Germinal center (tissue), 1 donor: ENCODE data around the gene DSCAML1.
"Not testable (repeated sequence)": the region's sequence is repeated elsewhere in the genome, so short reads cannot be mapped to it uniquely, and the experiment has no call there.

Source experiments
- DNase-seq: peaks from one replicate; pipeline ENCODE4 v3.0.0; 2012; ENCODE audit warnings: mixed read lengths, low spot score

The DSCAML1 gene

DNA sequence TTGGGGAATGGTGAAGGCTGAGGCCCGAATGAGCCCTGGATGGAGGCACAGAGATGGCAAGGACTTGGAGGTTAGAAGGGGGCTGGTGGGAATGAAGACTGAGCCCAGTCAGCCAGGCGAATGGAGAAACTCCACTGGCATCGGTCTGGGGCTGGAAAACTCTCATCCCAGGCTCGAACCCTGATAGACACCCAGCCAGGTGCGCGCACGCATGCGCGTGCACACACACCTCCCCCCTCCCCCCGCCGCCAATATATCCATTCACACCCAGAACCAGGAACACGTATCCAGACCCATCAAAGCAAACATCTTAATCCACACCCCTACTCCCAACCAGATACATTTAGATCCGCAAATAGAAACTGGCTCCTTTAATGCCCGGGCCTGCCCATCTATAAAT, 330.1 kb downstream of the DSCAML1 start:
- no peak for DNase-seq

DNA sequence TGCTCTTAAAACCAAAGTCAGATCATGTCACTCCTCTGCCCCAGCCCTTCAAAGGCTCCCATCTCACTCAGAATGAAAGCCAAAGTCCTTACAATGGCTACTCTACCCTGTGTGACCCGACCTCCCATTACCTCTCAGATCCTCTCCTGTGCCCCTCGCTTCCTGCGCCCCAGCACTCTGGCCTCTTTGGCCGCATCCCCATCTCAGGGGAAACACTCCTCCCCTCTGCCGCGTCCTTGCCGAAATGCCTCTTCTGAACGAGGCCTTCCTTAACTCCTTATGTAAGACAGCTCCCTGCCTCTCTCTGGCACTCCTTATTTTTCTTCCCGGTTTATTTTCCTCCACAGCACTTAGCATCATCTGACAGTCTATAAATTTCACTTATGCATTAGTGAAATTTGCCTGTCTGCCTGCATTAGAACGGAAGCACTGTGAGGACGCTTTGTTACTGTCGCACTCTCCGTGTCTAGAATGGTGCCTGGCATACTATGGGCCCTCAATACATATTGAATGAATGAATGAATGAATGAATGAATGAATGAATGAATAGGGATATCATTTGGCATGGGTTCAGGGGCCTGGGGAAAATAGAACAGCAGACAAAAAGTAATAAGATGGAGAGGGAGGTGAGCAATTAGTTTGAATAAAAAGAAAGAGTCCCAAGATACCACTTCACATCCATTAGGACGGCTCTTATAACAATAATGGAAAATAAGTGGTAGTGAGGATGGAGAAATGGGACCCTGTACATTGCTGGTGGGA, 331.6 kb downstream of the DSCAML1 start:
- no peak for DNase-seq

DNA sequence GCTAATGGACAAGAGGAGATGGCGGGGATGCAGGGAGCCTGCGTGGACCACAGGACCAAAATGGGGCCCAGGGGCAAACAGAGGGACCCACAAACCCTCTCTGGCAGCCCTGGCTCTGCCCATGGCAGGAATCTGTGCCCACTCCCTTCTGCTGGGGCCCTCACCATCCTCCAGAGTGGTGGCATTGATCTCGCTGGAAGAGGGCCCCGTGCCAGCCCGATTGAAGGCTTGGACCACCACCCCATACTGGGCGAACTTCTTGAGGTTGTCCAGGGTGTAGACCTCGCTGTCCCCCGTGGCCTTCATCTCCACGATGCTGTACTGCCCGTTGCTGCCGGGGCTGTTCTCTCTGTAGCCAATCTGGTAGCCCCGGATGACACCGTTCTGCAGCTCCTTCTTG, 332.2 kb downstream of the DSCAML1 start:
- no peak for DNase-seq

DNA sequence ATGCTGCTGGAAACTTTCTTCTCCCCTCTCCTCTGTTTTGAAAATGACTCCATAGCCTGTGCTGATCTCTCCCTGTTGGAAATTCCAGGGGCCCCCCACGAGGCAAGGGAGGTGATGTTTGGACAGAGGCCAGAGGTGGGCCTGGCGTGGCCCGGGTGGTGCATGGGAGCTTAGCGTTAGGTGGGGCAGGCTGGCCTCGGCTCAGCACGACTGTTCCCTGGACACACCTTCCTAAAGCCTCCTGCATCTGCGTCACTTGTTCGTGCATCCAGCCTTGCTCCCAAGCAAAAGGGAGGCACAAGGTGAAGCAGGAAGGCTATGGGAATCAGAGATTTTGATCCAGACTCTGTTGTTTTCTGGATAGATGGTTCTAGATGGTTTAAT, 334.2 kb downstream of the DSCAML1 start:
- no peak for DNase-seq

DNA sequence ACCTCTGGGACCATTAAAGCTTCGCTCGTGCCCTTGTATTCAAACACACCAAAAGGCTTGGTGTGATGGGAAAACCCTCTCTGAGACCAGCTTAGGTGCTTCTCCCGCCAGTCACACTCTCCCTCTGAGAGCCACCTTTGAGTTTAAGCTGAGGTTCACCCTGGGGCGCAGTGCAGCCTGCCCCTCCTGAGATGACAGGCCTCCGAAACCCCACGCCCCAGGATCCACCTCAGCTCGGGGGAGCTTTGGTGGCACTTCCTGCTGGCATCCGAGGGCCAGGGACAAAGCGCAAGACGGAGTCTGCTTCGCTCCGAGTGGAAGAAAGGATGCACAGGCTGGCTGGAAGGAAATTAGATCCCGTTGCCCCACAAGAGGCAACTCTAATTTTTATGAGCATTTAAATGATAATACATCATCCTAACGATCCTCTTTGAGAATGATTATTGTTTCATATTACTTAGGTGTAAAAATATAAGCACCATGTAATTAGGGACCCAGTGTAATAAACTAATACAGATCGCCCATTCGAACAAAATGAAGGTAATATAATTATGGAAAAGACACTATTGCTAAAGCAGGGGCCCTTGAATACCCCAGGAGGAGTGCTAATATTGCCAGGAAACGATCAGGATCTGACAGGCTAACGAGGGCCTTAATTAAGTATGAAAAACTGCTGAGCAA, 334.7 kb downstream of the DSCAML1 start:
- no peak for DNase-seq

DNA sequence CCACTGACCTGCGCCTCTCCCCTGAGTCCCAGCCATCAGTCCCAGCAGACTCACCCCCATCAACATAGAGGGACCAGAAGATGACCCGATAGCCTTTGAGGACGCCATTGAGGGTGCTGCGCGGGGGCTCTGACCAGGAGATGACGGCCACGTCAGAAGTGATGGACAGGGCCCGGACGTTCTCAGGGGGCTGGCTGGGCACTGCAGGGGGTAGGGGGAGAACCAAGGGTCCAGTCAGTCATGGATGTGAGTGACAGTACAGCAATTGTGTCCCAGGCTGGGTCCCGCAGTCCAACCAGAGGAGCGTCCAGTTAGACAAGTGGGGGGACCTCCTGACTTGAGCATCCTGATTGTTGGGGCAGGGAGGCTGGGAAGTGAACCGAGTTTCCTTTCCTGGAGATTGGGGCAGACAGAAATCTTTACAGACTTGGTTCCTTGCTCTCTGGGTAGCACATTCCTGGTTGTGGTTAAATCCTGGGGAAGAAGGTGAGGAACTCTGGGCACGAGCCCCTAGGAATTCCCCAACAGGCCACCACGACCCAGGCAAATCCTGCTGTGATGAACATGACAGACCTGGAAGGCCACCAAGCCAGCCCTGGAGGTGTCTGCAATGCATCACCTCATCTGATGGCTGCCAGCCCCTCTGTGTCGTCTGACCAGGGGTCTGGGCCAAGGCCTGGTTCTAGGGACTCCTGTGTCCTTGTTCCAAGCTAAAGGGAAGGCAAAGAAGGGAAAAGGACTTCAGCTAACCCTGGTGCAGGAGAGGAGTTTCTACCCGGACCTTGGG, 335.4 kb downstream of the DSCAML1 start:
- no peak for DNase-seq

DNA sequence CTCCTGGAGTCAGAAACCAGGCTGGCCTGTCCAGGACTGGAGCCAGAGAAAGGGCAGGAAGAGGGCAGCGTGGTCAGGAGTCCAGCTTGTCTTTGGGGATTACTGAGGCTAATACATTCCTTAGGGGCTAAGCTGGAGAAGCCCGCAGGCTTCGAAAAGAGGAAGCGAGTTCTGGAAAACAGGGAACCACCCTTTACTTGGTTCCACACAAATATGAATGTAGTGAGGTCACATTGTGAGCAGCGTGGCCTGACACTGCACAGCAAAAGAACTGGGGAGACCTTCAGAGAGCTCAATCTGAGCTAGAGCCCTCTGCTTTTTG, 337.1 kb downstream of the DSCAML1 start:
- DNase-seq, result no peak

DNA sequence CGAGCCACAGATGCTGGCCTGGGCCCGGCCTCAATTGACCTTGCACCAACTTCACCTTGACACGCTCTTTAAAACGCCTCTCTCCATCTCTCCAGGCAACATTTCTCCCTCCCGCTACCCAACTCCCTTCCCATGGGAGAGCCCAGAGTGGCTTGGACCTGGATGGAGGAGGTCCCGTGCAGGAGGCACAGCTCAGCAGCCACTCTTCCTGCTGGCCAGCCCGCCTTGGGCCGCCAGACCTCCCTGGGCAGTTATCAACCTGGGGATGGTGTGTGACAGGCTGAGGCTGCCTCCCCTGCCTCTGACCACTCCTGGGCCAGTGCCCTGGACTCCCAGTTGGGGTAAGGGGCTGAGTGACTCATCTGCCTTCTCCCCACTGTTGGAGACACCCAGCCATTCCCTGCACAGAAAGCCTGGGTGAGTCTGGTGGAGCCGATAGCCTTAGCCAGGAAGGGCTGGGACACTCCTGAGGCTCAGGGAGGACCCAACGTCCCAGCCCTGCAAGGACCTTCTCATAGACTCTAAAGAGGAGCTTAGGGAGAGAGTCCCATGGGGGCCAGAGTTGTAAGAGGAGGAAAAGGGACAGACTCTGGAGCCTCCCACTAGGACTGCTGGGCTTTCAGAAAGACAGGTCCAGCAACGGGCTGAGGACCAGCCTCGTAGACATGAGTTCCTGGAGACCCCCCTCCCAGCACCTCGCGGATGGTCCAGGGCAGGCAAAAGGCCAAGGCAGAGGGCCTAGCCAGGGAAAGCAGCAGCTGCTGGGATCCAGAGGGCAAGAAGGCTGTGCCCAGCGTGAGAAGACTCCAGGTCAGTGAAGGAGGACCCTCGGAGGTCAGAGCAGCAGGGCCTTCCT, 337.7 kb downstream of the DSCAML1 start:
- DNase-seq, result no peak

DNA sequence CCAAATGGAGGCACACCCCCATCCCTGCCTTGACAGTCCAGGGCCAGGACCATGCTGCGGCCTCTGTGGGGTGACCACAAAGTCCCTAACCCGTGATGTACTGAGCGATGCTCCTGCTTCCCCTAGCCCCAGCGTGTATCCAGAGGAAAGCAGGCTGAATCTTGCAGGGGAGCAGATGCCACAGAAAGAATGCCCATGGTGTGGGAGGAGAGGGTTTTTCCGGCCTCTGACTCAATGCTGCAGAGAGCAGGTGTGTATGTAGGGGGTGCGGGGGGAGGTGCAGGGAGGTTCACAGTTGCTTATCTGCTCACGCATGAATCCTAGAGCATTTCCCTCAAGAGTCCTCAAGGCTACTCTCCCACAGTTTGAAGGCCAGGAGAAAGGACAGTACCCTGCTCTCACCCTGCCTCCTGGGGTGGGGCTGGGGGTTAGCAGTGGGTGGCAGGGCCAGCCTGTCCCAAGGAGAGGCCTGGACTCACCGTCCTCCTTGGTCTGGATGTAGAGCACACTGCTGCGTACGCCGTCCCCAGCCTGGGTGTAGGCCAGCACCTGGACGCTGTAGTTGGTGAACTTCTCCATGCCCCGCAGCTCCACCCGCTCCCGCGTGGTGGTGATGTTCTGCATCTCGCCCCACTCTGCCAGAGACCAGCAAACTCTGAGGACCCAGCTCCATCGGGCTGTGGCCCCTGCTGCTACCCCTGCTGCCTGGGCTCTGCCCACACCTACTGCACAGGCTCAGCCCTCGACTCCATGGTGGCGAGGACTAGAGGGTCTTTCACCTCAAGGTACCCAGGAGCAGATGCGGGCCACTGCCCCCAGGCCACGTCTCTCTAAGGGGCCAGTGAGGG, 338.5 kb downstream of the DSCAML1 start:
- DNase-seq, result no peak

DNA sequence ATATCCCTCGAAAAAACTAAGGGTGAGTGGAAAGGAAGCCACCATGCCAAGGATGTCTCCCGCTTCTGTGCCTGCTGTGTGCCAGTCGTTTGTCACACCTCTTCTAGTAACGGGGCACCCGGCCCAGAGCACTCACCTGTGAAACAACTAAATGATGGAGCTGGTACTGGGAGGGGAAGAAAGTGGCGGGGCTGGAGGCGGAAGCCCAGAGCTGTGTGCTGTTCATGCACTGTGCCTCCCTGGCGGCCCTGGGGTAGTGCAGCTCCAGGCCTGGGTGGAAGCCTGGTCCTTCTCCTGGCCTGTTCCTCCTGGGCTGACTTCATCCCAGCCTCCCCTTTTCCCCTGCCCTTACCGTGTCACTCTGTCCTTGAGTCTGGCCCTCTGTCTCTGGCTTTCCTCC, 339.2 kb downstream of the DSCAML1 start:
- no peak for DNase-seq

DNA sequence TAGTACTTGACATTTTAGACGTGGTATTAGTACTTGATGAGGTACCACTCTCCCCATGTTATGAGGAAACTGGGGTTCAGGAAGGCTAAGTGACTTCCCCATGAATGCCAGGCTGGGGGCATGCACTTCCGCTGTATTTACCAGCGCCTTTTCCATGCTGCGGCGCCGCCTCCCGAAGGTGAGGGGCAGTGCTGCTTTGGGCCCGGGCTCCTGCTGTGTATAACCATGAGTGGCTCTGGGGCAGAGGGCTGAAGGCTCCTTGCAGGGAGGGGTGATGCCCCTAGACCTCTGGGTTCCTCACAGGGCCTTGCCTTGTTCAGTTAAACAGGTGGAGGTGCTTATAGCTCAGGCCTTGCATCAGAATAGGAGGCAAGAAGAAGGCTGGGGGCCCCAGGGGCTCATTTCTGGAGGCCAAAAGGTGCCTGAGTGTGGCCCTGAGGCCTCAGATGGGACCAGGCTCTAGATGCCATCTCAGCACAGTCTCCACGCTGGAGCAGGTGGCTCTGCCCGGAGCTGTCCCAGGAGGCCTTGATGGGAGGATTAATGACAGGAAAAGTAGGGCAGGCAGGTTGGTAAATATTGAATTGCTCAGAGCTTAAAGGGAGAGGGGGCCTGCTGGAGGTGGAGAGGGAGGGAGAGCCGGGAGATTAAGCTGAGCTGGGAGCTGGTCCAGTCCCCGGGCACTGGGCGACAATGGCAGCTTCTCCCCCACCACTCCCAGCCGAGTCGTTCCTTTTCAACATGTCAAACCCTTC, 339.8 kb downstream of the DSCAML1 start:
- no peak for DNase-seq

DNA sequence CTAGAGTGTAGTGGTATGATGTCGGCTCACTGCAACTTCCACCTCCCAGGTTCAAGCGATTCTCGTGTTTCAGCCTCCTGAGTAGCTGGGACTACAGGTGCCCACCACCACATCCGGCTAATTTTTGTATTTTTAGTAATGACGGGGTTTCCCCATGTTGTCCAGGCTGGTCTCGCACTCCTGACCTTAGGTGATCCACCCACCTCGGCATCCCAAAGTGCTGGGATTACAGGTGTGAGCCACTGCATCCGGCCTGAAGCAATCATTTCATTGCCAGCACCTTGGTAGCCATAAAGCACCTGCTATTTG, 340.3 kb downstream of the DSCAML1 start:
- DNase-seq, result not testable (repeated sequence)

DNA sequence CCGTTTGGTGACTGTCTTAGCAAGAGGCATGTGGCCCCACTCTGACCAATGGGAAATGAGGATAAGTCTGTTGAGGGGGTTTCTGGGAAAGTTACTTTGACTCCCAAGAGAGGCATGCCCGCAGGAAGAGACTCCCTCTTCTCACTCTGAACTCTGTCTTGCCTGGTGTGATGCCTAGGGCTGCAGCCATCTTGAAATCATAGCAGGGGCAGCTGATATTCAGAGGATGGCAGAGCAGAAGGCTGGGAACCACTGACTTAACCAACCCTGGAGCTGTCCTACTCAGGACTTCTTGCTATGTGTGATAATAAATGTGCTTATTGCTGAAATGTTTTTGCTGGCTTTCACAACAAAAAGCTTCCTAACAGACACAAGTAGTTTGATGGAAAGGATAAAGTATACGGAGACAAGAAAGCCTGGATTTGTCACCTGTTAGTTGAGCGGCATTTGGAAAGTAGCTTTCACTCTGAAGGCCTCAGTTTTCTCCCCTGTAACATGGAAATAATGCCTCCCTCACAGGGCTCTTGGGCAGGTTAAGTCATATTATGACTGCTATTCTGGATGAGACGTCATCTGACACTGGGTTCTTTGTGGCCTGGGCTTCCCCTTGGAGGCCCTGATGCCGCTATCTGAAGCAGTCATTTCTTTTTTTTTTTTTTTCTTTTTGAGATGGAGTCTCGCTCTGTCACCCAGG, 340.8 kb downstream of the DSCAML1 start:
- no peak for DNase-seq

DNA sequence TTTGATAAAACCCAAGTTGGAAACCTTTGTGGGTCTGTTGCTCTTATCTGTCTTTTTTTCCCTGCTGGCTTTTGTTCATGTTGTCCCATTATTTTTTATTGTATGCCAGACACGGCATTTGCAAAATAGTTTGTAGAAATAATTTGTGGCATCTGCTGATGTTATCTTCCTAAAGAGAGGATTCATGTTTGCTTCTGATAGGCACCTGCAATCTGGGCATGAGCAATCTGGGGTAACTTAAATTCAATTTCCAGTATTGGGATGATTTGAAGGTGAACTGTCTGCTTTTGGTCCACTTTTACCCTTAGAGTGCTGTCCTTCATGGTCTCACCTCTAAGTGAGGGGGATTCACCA, 342.5 kb downstream of the DSCAML1 start:
- DNase-seq, result no peak

DNA sequence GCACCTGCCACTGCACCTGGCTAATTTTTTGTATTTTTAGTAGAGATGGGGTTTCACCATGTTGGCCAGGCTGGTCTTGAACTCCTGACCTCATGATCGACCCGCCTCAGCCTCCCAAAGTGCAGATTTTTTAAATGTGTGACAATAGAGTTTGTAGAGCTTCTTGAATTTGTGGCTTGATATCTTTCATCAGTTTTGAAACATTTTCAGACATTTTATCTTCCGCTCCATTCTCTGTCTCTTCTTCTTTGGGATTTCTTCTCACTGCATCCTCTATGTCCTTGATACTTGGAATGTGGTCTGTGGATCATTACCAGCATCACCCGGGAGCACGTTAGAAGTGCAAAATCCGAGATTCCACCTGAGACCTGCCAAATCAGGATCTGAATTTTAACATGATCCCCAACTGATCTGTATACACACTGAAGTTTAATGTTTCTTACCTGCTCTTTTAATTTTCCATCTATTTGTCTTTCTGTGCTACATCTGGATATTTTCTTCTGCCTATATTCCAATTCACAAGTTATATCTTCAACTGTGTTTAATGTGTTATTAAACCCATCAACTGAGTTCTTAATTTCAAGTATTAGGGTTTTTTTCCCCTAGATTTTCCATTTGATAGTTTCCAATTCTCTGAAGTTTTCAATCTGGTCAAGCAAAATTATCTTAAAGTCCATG, 343.0 kb downstream of the DSCAML1 start:
- DNase-seq, result no peak

DNA sequence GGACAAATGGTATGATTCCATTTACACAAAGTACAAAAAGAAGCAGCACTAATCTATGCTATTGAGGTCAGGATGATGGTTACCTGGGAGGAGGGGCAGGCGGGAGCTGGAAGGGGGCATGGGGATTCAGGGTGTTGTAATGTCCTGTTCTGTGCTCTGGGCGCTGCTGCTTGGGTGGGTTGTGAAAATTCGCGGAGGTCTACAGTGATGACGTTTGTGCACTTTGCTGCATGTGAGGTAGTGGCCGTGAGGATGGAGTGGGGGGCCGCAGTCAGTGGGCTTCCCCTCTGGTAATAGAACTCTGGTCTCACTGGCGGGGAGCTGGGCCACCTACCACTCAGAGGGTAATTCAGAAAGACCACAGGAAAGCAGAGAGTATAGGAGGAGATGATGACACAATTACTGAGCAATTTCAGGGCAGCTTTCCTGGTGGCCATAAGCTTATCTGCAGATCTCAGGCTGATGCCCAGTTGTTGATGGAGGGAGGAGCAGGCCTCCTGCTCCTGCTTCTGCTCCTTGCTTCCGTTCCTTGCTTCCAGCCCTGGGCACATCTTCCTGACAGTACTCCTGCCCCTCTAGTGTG, 347.8 kb downstream of the DSCAML1 start:
- DNase-seq, result no peak

DNA sequence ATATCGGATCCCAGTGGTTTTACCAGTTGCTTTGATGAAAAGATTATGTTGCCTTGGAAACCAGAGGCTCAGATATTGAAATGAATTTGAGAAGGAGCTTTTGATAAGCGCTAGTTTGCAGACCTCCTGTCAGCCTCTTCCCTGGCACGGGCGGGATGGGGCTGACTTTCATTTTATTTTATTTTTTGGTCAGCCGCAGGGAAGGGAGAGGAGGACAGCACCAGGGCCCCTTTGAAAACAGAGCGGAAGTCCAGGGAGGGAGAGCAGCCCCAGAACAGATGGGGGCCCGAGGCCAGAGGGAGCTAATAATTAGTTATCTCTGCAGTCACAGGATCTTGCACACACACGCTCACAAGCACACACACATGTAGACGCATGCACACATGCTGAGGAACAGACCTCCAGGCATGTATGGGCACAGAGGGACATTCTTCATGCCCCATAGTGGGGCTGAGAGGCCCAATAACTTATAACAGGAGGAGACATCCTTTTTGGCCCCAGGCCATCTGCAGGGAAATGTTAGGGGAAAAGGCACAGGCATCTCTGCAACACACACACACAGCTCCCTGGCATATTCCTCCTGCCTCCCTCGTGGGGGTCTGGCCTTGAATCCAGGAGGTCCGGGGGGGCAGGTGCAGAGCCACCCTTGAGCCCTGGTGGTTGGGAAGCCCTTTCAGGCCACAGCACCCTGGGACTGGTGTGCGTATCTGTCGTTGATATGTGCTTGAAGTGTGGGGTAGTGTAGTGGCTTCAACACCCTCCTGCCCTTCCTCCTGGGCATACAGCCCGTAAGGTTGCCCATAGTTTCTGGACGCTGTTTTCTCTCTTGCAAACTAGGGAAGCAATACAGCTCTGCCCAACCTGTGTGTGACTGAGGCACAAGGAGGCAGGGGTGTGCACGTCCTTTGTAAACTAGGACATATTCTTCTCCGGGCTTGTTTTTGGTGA, 352.0 kb downstream of the DSCAML1 start:
- DNase-seq, result no peak

DNA sequence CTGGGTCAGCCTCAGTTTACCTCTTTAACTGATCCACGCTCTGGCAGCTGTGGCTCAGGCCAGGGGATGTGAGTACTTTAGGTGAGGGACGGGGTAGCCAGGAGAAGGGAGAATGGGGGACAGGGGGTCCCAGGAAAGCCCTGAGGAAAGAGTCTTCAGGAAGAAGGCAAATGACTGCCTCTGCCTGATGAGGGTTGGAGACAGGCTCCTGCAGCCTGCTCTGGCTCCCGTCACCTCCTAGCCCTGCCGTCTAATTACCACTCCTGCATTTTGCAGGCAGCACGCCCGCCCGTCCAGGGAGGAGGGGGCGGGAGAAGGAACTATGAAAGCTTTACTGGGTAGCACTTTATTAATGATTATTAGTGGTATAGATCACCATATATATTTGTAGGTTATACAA, 352.8 kb downstream of the DSCAML1 start:
- no peak for DNase-seq
